Esophagus (tissue), 2 donors: ENCODE data around the gene ADCK2. TPM values are rescaled to one million over a fixed set of nuclear protein-coding genes. Genes with fewer than 3 reads are reported as not detected.
"Not testable (repeated sequence)": the region's sequence is repeated elsewhere in the genome, so short reads cannot be mapped to it uniquely, and the experiment has no call there.

Experiments used
- H3K27ac ChIP-seq, 2 donors: one replicate each; pipeline ENCODE4 v1.5.1; 2013; ENCODE audit warnings: low read depth in 2 of 2, mild to moderate bottlenecking in 2 of 2, inconsistent platforms in 1 of 2, low read length in 1 of 2, moderate library complexity in 1 of 2
- H3K27me3 ChIP-seq, 2 donors: one replicate each; pipeline ENCODE4 v1.6.1; 2013; ENCODE audit warnings: low read length in 2 of 2, control low read depth in 1 of 2, mild to moderate bottlenecking in 1 of 2; ENCODE audit not compliant: insufficient read depth in 2 of 2, control insufficient read depth in 1 of 2
- H3K36me3 ChIP-seq, 2 donors: one replicate each; pipeline ENCODE4 v1.6.1; 2013; ENCODE audit warnings: low read length in 1 of 2; ENCODE audit not compliant: control insufficient read depth in 2 of 2, insufficient read depth in 2 of 2
- H3K4me1 ChIP-seq, 2 donors: one replicate each; pipeline ENCODE4 v1.6.1; 2013; ENCODE audit warnings: low read length in 1 of 2; ENCODE audit not compliant: control insufficient read depth in 2 of 2, insufficient read depth in 2 of 2
- H3K4me3 ChIP-seq, 2 donors: one replicate each; pipeline ENCODE4 v1.5.1; 2013; ENCODE audit warnings: low read length in 2 of 2, mild to moderate bottlenecking in 2 of 2, low read depth in 1 of 2, moderate library complexity in 1 of 2
- H3K9me3 ChIP-seq, 2 donors: one replicate each; pipeline ENCODE4 v1.6.1; 2013; ENCODE audit warnings: mild to moderate bottlenecking in 2 of 2, low read depth in 1 of 2, low read length in 1 of 2, moderate library complexity in 1 of 2; ENCODE audit not compliant: control insufficient read depth in 2 of 2, insufficient read depth in 1 of 2
- WGBS, 2 donors: extraction: QIAGEN DNeasy Blood & Tissue Kit; methylation state at CpG; one replicate each; pipeline ENCODE4 v1.1.7; 2013; 5-methylcytosine and 5-hydroxymethylcytosine counted together
- polyA plus RNA-seq, 2 donors: library from polyadenylated mRNA; stranded (reverse); fragments of 200-250 nt; gene quantifications; one replicate each; pipeline ENCODE4 v1.2.3, GENCODE V29; 2013
- donor health status: healthy with polysubstance abuse.
- donor health status: Bipolar disorder and iron deficiency.

ADCK2 gene
- polyA plus RNA-seq, 2 donors: 9.2 to 14.8 TPM

- no peaks in the 10 kb centered on the region for H3K9me3 ChIP-seq
- 82 to 87% methylated on average over 15 of the region's 15 CpGs for WGBS, 2 donors
- no peaks in the 10 kb centered on the region for H3K36me3 ChIP-seq
- H3K27ac ChIP-seq: no peak overlapping the region
- H3K27me3 ChIP-seq: no peaks in the 10 kb centered on the region
- peak overlapping the region in 1 of 2 donors; percentile 68 for H3K4me3 ChIP-seq
- peaks cover 3 to 4% of the 10 kb centered on the region in 2 donors for H3K4me1 ChIP-seq
Observed at GRCh38 chr7:140671966-140672365, 779 bp upstream of the ADCK2 start.

- peak overlapping the region; percentile 85 to 89 for H3K27ac ChIP-seq
- WGBS, 2 donors: 0% methylated on average over 43 to 72 of the region's 72 CpGs
Observed at GRCh38 chr7:140673063-140673773, 473 bp downstream of the ADCK2 start.

GRCh38 chr7:140673774-140674155 lies 1.0 kb downstream of the ADCK2 start:
- H3K27me3 ChIP-seq: no peaks in the 10 kb centered on the region
- peak overlapping the region; percentile 63 to 68 for H3K4me3 ChIP-seq
- peaks cover 0 to 11% of the 10 kb centered on the region in 2 donors for H3K36me3 ChIP-seq
- WGBS, 2 donors: 19 to 20% methylated on average over 18 of the region's 18 CpGs
- peaks cover 3 to 4% of the 10 kb centered on the region in 2 donors for H3K4me1 ChIP-seq
- peak overlapping the region; percentile 85 to 89 for H3K27ac ChIP-seq
- no peaks in the 10 kb centered on the region for H3K9me3 ChIP-seq

More at GRCh38 chr7:140673063-140673773, 473 bp downstream of the ADCK2 start:
- Histone ChIP-seq H3K9me3 (no peaks in the 10 kb centered on the region), H3K27me3 (no peaks in the 10 kb centered on the region), H3K4me1 (peaks cover 3 to 4% of the 10 kb centered on the region in 2 donors), H3K36me3 (peaks cover 0 to 6% of the 10 kb centered on the region in 2 donors), H3K4me3 (peak overlapping the region; percentile 63 to 68)

GRCh38 chr7:140674356-140674800 lies 1.6 kb downstream of the ADCK2 start:
- H3K4me1 ChIP-seq: peaks cover 3 to 4% of the 10 kb centered on the region in 2 donors
- H3K9me3 ChIP-seq: no peaks in the 10 kb centered on the region
- peaks cover 0 to 16% of the 10 kb centered on the region in 2 donors for H3K36me3 ChIP-seq
- no peak overlapping the region for H3K4me3 ChIP-seq
- 58 to 68% methylated on average over 5 of the region's 5 CpGs for WGBS, 2 donors
- no peak overlapping the region for H3K27ac ChIP-seq
- H3K27me3 ChIP-seq: no peaks in the 10 kb centered on the region

GRCh38 chr7:140674899-140675701 lies 2.4 kb downstream of the ADCK2 start:
- 61 to 62% methylated on average over 8 of the region's 8 CpGs for WGBS, 2 donors
- Histone ChIP-seq H3K36me3 (peaks cover 0 to 16% of the 10 kb centered on the region in 2 donors), H3K4me3 (no peak overlapping the region), H3K9me3 (no peaks in the 10 kb centered on the region), H3K4me1 (peaks cover 3 to 4% of the 10 kb centered on the region in 2 donors), H3K27me3 (no peaks in the 10 kb centered on the region), H3K27ac (peak overlapping the region in 1 of 2 donors; percentile 29)

- 83 to 87% methylated on average over 4 of the region's 4 CpGs for WGBS, 2 donors
- Histone ChIP-seq H3K27ac (no peak overlapping the region), H3K4me3 (no peak overlapping the region), H3K27me3 (no peaks in the 10 kb centered on the region), H3K36me3 (peaks cover 0 to 18% of the 10 kb centered on the region in 2 donors), H3K9me3 (no peaks in the 10 kb centered on the region), H3K4me1 (peaks cover 3 to 4% of the 10 kb centered on the region in 2 donors)
Observed at GRCh38 chr7:140675726-140676125, 3.0 kb downstream of the ADCK2 start.

GRCh38 chr7:140676306-140676705 lies 3.6 kb downstream of the ADCK2 start:
- WGBS, 2 donors: 83 to 92% methylated on average over 3 of the region's 3 CpGs
- no peak overlapping the region for H3K4me3 ChIP-seq
- H3K9me3 ChIP-seq: no peaks in the 10 kb centered on the region
- peaks cover 3 to 4% of the 10 kb centered on the region in 2 donors for H3K4me1 ChIP-seq
- H3K27ac ChIP-seq: no peak overlapping the region
- H3K36me3 ChIP-seq: peaks cover 0 to 22% of the 10 kb centered on the region in 2 donors
- no peaks in the 10 kb centered on the region for H3K27me3 ChIP-seq

- H3K9me3 ChIP-seq, H3K27me3 ChIP-seq, H3K4me1 ChIP-seq, H3K27ac ChIP-seq, H3K4me3 ChIP-seq: not testable (repeated sequence)
- H3K36me3 ChIP-seq: peaks cover 0 to 25% of the 10 kb centered on the region in 2 donors
- WGBS, 2 donors: 93 to 95% methylated on average over 11 of the region's 11 CpGs
Observed at GRCh38 chr7:140676956-140677355, 4.2 kb downstream of the ADCK2 start.

GRCh38 chr7:140677496-140677895 lies 4.8 kb downstream of the ADCK2 start:
- Histone ChIP-seq H3K4me1 (peaks cover 3 to 4% of the 10 kb centered on the region in 2 donors), H3K36me3 (peaks cover 0 to 25% of the 10 kb centered on the region in 2 donors), H3K27ac (no peak overlapping the region), H3K27me3 (no peaks in the 10 kb centered on the region), H3K9me3 (no peaks in the 10 kb centered on the region), H3K4me3 (no peak overlapping the region)
- WGBS, 2 donors: 92 to 96% methylated on average over 3 of the region's 3 CpGs
